Loucy (cell line): Measurements from ENCODE around the gene COL11A2.

Source experiments
- EZH2phosphoT487 ChIP-seq: fragments of 200-600 bp; IDR thresholded peaks from 2 replicates; pipeline ENCODE4 v1.6.1; 2018; ENCODE audit warnings: antibody characterized with exemption, mild to moderate bottlenecking, moderate library complexity, borderline replicate concordance
- TF ChIP-seq, protein P1 (sequence below): fragments of 200-600 bp; sonication (generic); conservative IDR thresholded peaks from 2 replicates; pipeline ENCODE4 v1.5.1; 2014; ENCODE audit warnings: mild to moderate bottlenecking, antibody characterized with exemption, low read length

DNA sequence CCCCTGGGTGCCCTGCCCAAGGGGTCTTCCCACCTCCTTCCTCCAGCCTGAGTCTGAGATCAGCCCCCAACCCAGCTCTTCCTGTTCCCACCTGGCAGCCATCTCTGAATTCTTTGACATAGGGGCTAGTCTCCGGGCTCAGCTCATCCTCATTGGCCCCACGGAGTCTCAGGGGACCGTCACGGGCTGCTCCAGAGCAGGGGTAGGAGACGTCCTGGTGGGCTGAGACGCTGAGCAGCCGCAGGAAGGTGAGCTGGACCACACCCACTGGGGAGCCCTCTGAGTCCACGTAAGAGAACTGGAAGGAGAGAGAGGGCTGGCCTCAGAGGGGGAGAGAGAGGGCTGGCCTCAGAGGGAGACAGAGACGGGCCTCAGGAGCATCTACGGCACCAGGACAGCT lies 28.1 kb downstream of the COL11A2 start:
- TF ChIP-seq, protein P1, sequence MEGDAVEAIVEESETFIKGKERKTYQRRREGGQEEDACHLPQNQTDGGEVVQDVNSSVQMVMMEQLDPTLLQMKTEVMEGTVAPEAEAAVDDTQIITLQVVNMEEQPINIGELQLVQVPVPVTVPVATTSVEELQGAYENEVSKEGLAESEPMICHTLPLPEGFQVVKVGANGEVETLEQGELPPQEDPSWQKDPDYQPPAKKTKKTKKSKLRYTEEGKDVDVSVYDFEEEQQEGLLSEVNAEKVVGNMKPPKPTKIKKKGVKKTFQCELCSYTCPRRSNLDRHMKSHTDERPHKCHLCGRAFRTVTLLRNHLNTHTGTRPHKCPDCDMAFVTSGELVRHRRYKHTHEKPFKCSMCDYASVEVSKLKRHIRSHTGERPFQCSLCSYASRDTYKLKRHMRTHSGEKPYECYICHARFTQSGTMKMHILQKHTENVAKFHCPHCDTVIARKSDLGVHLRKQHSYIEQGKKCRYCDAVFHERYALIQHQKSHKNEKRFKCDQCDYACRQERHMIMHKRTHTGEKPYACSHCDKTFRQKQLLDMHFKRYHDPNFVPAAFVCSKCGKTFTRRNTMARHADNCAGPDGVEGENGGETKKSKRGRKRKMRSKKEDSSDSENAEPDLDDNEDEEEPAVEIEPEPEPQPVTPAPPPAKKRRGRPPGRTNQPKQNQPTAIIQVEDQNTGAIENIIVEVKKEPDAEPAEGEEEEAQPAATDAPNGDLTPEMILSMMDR = no peak
- TF ChIP-seq EZH2phosphoT487 = no peak
